ENCODE results near the gene ARHGAP10.

DNA sequence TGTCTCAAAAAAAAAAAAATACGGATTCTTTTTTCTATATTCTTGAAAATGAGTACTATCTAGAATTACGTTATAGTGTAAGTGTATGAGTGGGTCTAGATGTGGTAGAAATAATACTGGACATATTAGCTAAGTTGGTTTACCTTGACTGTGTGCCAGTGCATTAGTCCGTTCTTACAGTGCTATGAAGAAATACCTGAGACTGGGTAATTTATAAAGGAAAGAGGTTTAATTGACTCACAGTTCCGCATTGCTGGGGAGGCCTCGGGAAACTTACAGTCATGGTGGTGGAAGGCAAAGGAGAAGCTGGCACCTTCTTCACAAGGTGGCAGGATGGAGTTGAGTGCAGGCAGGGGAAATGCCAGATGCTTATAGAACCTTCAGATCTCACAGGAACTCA is 92.4 kb downstream of the ARHGAP10 start:
- TF ChIP-seq, protein P1, sequence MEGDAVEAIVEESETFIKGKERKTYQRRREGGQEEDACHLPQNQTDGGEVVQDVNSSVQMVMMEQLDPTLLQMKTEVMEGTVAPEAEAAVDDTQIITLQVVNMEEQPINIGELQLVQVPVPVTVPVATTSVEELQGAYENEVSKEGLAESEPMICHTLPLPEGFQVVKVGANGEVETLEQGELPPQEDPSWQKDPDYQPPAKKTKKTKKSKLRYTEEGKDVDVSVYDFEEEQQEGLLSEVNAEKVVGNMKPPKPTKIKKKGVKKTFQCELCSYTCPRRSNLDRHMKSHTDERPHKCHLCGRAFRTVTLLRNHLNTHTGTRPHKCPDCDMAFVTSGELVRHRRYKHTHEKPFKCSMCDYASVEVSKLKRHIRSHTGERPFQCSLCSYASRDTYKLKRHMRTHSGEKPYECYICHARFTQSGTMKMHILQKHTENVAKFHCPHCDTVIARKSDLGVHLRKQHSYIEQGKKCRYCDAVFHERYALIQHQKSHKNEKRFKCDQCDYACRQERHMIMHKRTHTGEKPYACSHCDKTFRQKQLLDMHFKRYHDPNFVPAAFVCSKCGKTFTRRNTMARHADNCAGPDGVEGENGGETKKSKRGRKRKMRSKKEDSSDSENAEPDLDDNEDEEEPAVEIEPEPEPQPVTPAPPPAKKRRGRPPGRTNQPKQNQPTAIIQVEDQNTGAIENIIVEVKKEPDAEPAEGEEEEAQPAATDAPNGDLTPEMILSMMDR (IDR thresholded peaks at IDR 0.05) = no peak
- TF ChIP-seq EP300 (IDR thresholded peaks at IDR 0.05) = no peak

All from gastroesophageal sphincter (tissue), 3 donors.